HepG2 (cell line): Measurements from ENCODE around the gene HOXC10. TPM values are rescaled to one million over a fixed set of nuclear protein-coding genes. Genes with fewer than 3 reads are reported as not detected.

Source experiments
- ATAC-seq: fragments of 200-7000 bp; cut with Tn5 transposase; 3 replicates; pipeline ENCODE4 v1.9.1; 2020; ENCODE audit warnings: mild to moderate bottlenecking, moderate library complexity
- BruUV-seq: library from RNA; stranded (reverse); fragments of 400-500 nt; replicated peaks from 2 replicates; lab custom pipeline; 2021; lab: Mats Ljungman, UMichigan
- CTCF ChIA-PET: fragments of 300-600 bp; formaldehyde crosslinking; extraction: SDS; loops from one replicate; lab custom pipeline; 2021; ENCODE audit warnings: low total read pairs, inconsistent platforms, low intra/inter-chr PET ratio; lab: Yijun Ruan, JAX
- POLR2A ChIA-PET: fragments of 350-600 bp; sonication (Branson Sonifier 250); formaldehyde crosslinking; loops from one replicate; lab custom pipeline; 2020; ENCODE audit warnings: antibody characterized with exemption, inconsistent platforms; lab: Yijun Ruan, JAX
- DNase-seq: peaks from one replicate; pipeline ENCODE4 v3.0.0-alpha.2; 2015; ENCODE audit warnings: low spot score
- FAIRE-seq: peaks from 3 replicates; lab custom pipeline; 2011; peaks lifted over from hg19 to GRCh38; lab: Jason Lieb, UNC
- H2AFZ ChIP-seq: one replicate; pipeline ENCODE4 v1.6.1; 2011; ENCODE audit warnings: low read length, inconsistent platforms
- H3K27ac ChIP-seq: fragments of 300-600 bp; 3 replicates; pipeline ENCODE4 v1.8.0; 2011; ENCODE audit warnings: mixed run types, mild to moderate bottlenecking, mixed read lengths, low read length, inconsistent platforms; ENCODE audit not compliant: insufficient read depth; ENCODE audit errors: extremely low read length
- H3K27me3 ChIP-seq, 2 experiments: fragments of 200-600 bp in 1 of 2; 2 replicates in 1 of 2; 3 replicates in 1 of 2; pipeline versions ENCODE4 v1.6.0 to v1.8.0; 2011; ENCODE audit warnings: low read length in 2 of 2, mild to moderate bottlenecking in 2 of 2, moderate library complexity in 2 of 2, inconsistent platforms in 1 of 2; ENCODE audit not compliant: insufficient read depth in 2 of 2, control insufficient read depth in 1 of 2
- H3K36me3 ChIP-seq, 2 experiments: fragments of 200-600 bp in 1 of 2; replicated peaks in 1 of 2; 2 replicates in 1 of 2; 3 replicates in 1 of 2; pipeline versions ENCODE4 v1.5.1 to v1.8.0; 2011; ENCODE audit warnings: low read length in 2 of 2, inconsistent platforms in 1 of 2; ENCODE audit not compliant: insufficient read depth in 2 of 2, control insufficient read depth in 1 of 2
- H3K4me1 ChIP-seq: 2 replicates; pipeline ENCODE4 v1.5.1; 2012; ENCODE audit warnings: low read length, inconsistent platforms; ENCODE audit not compliant: insufficient read depth
- H3K4me2 ChIP-seq: 2 replicates; pipeline ENCODE4 v1.6.0; 2011; ENCODE audit warnings: low read depth, low read length, inconsistent platforms
- H3K4me3 ChIP-seq, 3 experiments: fragments of 200-600 bp in 1 of 3; sonication (generic), shearing (Covaris generic) in 1 of 3; replicated peaks in 1 of 3; 2 replicates each; pipeline ENCODE4 v1.5.1; 2011 to 2016; ENCODE audit warnings: low read length in 3 of 3, inconsistent platforms in 2 of 3, low read depth in 2 of 3, mild to moderate bottlenecking in 2 of 3, control low read depth in 1 of 3, mixed read lengths in 1 of 3; ENCODE audit not compliant: insufficient read depth in 1 of 3
- H3K79me2 ChIP-seq: one replicate; pipeline ENCODE4 v1.6.1; 2011; ENCODE audit warnings: low read length, inconsistent platforms; ENCODE audit not compliant: insufficient read depth
- H3K9ac ChIP-seq: 2 replicates; pipeline ENCODE4 v1.6.0; 2011; ENCODE audit warnings: mild to moderate bottlenecking, low read depth, low read length, inconsistent platforms; ENCODE audit not compliant: insufficient read depth
- H3K9me3 ChIP-seq: 2 replicates; pipeline ENCODE4 v1.5.1; 2012; ENCODE audit warnings: mild to moderate bottlenecking, low read length
- H4K20me1 ChIP-seq: 2 replicates; pipeline ENCODE4 v1.6.0; 2011; ENCODE audit warnings: inconsistent platforms, mild to moderate bottlenecking, low read length, moderate library complexity; ENCODE audit not compliant: insufficient read depth
- PHF21A ChIP-seq: sonication (generic); formaldehyde crosslinking; IDR thresholded peaks from 2 replicates; pipeline ENCODE4 v1.5.0; 2020; ENCODE audit warnings: mild to moderate bottlenecking, missing genetic modification reagents
- TFDP1 ChIP-seq: IDR thresholded peaks from 2 replicates; pipeline ENCODE4 v1.6.1; 2016; ENCODE audit warnings: missing compliant biosample characterization, missing genetic modification reagents, borderline replicate concordance
- ZNF329 ChIP-seq: sonication (generic); formaldehyde crosslinking; IDR thresholded peaks from 2 replicates; pipeline ENCODE4 v1.9.0; 2021; ENCODE audit warnings: low read depth, mild to moderate bottlenecking, missing genetic modification reagents
- ZXDC ChIP-seq: sonication (generic); formaldehyde crosslinking; IDR thresholded peaks from 2 replicates; pipeline ENCODE4 v1.5.0; 2020; ENCODE audit warnings: mild to moderate bottlenecking, missing genetic modification reagents
- WGBS: methylation state at CpG from one replicate; pipeline ENCODE4 v1.1.6; 2017; ENCODE audit warnings: low lambda C conversion rate; 5-methylcytosine and 5-hydroxymethylcytosine counted together
- in situ Hi-C: cut with HindIII; loops from 2 replicates; pipeline ENCODE4 v1.10.0; 2017; ENCODE audit warnings: low pct_unique_long_range_greater_than_20kb; ENCODE audit not compliant: extremely low pct_ligation_motif_present
- intact Hi-C: fragments of 100-400 bp; cut with micrococcal nuclease; formaldehyde crosslinking; loops from one replicate; pipeline ENCODE4 v1.10.0; 2022; ENCODE audit not compliant: unreplicated experiment
- polyA plus RNA-seq, 8 experiments: library from polyadenylated mRNA; depleted of rRNA in 3 of 8; stranded (reverse) in 7 of 8; unstranded in 1 of 8; fragments of >200 nt; fragmentation: Illumina TruSeq in 4 of 8; extraction: Trizol in 4 of 8; gene quantifications; 2 replicates each; pipeline versions ENCODE4 v1.2.1 to v1.2.3, GENCODE V29; 2011 to 2016; ENCODE audit warnings: low read depth in 4 of 8, missing spikeins in 1 of 8, mixed read lengths in 1 of 8; ENCODE audit not compliant: insufficient read depth in 1 of 8
- total RNA-seq, 5 experiments: library from RNA; depleted of rRNA; stranded (reverse); fragments of >200 nt; fragmentation: Illumina TruSeq; extraction: Trizol; gene quantifications; 2 replicates each; pipeline ENCODE4 v1.2.3, GENCODE V29; 2016; ENCODE audit warnings: low read depth in 1 of 5

Gene HOXC10
- total and polyA plus RNA-seq, 2 of the 13 experiments (the other 11 are each of a cell fraction or from before 2014, with no cell fraction given), result not detected

- Histone ChIP-seq H3K27ac (no peak overlapping the region), H3K36me3 (no peaks in the 10 kb centered on the region), H3K9me3 (no peaks in the 10 kb centered on the region), H3K27me3 (peaks cover 17 to 95% of the 10 kb centered on the region in 2 experiments), H3K4me1 (peaks cover 12% of the 10 kb centered on the region; the same call in 1 of the 2 replicates), H3K4me3 (no peak overlapping the region), H3K79me2 (no peaks in the 10 kb centered on the region), H3K9ac (no peak overlapping the region), H4K20me1 (0 out of 2 replicates have a peak, but pooled peaks cover 2% of the 10 kb centered on the region), H2AFZ (no peak overlapping the region), H3K4me2 (no peak overlapping the region)
- ATAC-seq (no peak), FAIRE-seq (no peak), DNase-seq (no peak)
- in situ Hi-C loops, result no loop called here
- BruUV-seq, result no TSS peak
- ChIA-PET CTCF (no interaction called here), POLR2A (no interaction called here)
- TF ChIP-seq ZXDC (no peak), PHF21A (no peak), ZNF329 (CRISPR knock-in tag) (no peak)
- intact Hi-C loops, result no loop called here
- WGBS, result 59% methylated on average over 3 of the region's 3 CpGs
Observed at GRCh38 chr12:53971129-53971528, 13.8 kb upstream of the HOXC10 start.

- H3K27me3 ChIP-seq, result peaks cover 14 to 95% of the 10 kb centered on the region in 2 experiments
- TF ChIP-seq TFDP1, result no peak
- TF ChIP-seq, all 625 proteins: peak for 0
- FAIRE-seq (no peak), DNase-seq (no peak), ATAC-seq (no peak)
- H2AFZ ChIP-seq, result no peak overlapping the region
- H4K20me1 ChIP-seq, result 0 out of 2 replicates have a peak, but pooled peaks cover 2% of the 10 kb centered on the region
- H3K36me3 ChIP-seq, result no peaks in the 10 kb centered on the region
- H3K4me3 ChIP-seq, result no peak overlapping the region
- no peaks in the 10 kb centered on the region for H3K9me3 ChIP-seq
- no peak overlapping the region for H3K4me2 ChIP-seq
- no CpG with 5 or more reads among the region's 2 CpGs for WGBS
- H3K4me1 ChIP-seq, result peaks cover 12% of the 10 kb centered on the region; the same call in 1 of the 2 replicates
- in situ Hi-C loops, result no loop called here
- BruUV-seq, result no TSS peak
- intact Hi-C loops, result no loop called here
- no peak overlapping the region for H3K27ac ChIP-seq
- no peaks in the 10 kb centered on the region for H3K79me2 ChIP-seq
- no peak overlapping the region for H3K9ac ChIP-seq
- ChIA-PET CTCF (no interaction called here), POLR2A (no interaction called here)
Observed at GRCh38 chr12:53971686-53972085, 13.3 kb upstream of the HOXC10 start.
